ENCODE measurements around the gene PTER.

- no peak for TF ChIP-seq RAD21 (IDR thresholded peaks at IDR 0.05; ENCODE audit: low read length)
- TF ChIP-seq CTCF (conservative IDR thresholded peaks at IDR 0.05; ENCODE audit: low read depth, low read length) = no peak
- TF ChIP-seq BHLHE40 (IDR thresholded peaks at IDR 0.05; ENCODE audit: low read depth, low read length) = no peak
- TF ChIP-seq RFX5 (IDR thresholded peaks at IDR 0.05; ENCODE audit: low read depth, low read length) = no peak
- TF ChIP-seq RCOR1 (IDR thresholded peaks at IDR 0.05; ENCODE audit: insufficient replicate concordance, low read length) = no peak
- TF ChIP-seq FOS (IDR thresholded peaks at IDR 0.05; ENCODE audit: low read depth, low read length) = no peak
- no peak for TF ChIP-seq POLR2A (IDR thresholded peaks at IDR 0.05; ENCODE audit: low read depth, low read length)
- no peak for TF ChIP-seq NFE2L2 (IDR thresholded peaks at IDR 0.05; ENCODE audit: low read depth, low read length)
- TF ChIP-seq ELK1 (IDR thresholded peaks at IDR 0.05; ENCODE audit: borderline replicate concordance, low read depth, low read length) = no peak
- no peak for TF ChIP-seq CEBPB (IDR thresholded peaks at IDR 0.05; ENCODE audit: low read depth, low read length)
- TF ChIP-seq MXI1 (IDR thresholded peaks at IDR 0.05; ENCODE audit: borderline replicate concordance, low read depth, low read length) = no peak
Measured at GRCh38 chr10:16393271-16393858, 43.4 kb upstream of the PTER start.
